Measurements from ENCODE around the gene SLIT3.

- TF ChIP-seq, protein P1, sequence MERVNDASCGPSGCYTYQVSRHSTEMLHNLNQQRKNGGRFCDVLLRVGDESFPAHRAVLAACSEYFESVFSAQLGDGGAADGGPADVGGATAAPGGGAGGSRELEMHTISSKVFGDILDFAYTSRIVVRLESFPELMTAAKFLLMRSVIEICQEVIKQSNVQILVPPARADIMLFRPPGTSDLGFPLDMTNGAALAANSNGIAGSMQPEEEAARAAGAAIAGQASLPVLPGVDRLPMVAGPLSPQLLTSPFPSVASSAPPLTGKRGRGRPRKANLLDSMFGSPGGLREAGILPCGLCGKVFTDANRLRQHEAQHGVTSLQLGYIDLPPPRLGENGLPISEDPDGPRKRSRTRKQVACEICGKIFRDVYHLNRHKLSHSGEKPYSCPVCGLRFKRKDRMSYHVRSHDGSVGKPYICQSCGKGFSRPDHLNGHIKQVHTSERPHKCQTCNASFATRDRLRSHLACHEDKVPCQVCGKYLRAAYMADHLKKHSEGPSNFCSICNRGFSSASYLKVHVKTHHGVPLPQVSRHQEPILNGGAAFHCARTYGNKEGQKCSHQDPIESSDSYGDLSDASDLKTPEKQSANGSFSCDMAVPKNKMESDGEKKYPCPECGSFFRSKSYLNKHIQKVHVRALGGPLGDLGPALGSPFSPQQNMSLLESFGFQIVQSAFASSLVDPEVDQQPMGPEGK (CRISPR knock-in tag; IDR thresholded peaks at IDR 0.05; ENCODE audit: borderline replicate concordance): no peak
- TF ChIP-seq CSDC2 (CRISPR knock-in tag; IDR thresholded peaks at IDR 0.05): no peak
- TF ChIP-seq ISL1 (CRISPR knock-in tag; IDR thresholded peaks at IDR 0.05): no peak
Measured at GRCh38 chr5:168985454-168985853, 315.5 kb downstream of the SLIT3 start.

Measured in SK-N-SH treated with all-trans-retinoic acid at 6 μM for 48 hours (cell line).